SU-DHL-6 (cell line): ENCODE results near the gene ZNF280A.
A peak's percentile ranks its signal among the peaks of the same experiment; 100 is the strongest.
"Not testable (repeated sequence)": the region's sequence is repeated elsewhere in the genome, so short reads cannot be mapped to it uniquely, and the experiment has no call there.

Experiments
- H2AFZ ChIP-seq: fragments of 200-600 bp; sonication (generic); 2 replicates; pipeline ENCODE4 v1.6.1; 2014; ENCODE audit warnings: low read depth, mild to moderate bottlenecking, moderate library complexity, mixed read lengths, antibody characterized with exemption, low read length; ENCODE audit not compliant: severe bottlenecking
- H3F3A ChIP-seq: fragments of 200-600 bp; shearing (Covaris generic); 2 replicates; pipeline ENCODE4 v1.6.0; 2016; ENCODE audit warnings: antibody characterized with exemption, mild to moderate bottlenecking; ENCODE audit not compliant: insufficient read depth
- H3K27ac ChIP-seq: fragments of 200-600 bp; sonication (generic); 2 replicates; pipeline ENCODE4 v1.5.1; 2016; ENCODE audit warnings: low read depth, mild to moderate bottlenecking, low read length, moderate library complexity, mixed read lengths
- H3K27me3 ChIP-seq: fragments of 200-600 bp; sonication (generic), shearing (Covaris generic); 2 replicates; pipeline ENCODE4 v1.6.0; 2014; ENCODE audit warnings: mild to moderate bottlenecking, low read length
- H3K36me3 ChIP-seq: fragments of 200-600 bp; sonication (generic); 2 replicates; pipeline ENCODE4 v1.6.1; 2014; ENCODE audit warnings: mild to moderate bottlenecking, low read length, mixed read lengths
- H3K4me2 ChIP-seq: fragments of 300-600, 200-600 bp; shearing (Covaris generic), sonication (generic); 2 replicates; pipeline ENCODE4 v1.6.0; 2014; ENCODE audit warnings: low read length, low read depth, mild to moderate bottlenecking; ENCODE audit not compliant: poor library complexity, severe bottlenecking
- H3K4me3 ChIP-seq: fragments of 200-600 bp; sonication (generic); 2 replicates; pipeline ENCODE4 v1.5.1; 2014; ENCODE audit warnings: antibody characterized with exemption, low read length, mild to moderate bottlenecking, mixed read lengths; ENCODE audit not compliant: insufficient read depth, poor library complexity, severe bottlenecking
- H3K79me2 ChIP-seq: fragments of 200-600 bp; sonication (generic); 2 replicates; pipeline ENCODE4 v1.6.1; 2014; ENCODE audit warnings: mild to moderate bottlenecking, low read length, moderate library complexity; ENCODE audit not compliant: insufficient read depth
- H3K9ac ChIP-seq: fragments of 200-600 bp; sonication (generic); 2 replicates; pipeline ENCODE4 v1.7.0; 2014; ENCODE audit warnings: mild to moderate bottlenecking, low read length
- H3K9me2 ChIP-seq: fragments of 200-600 bp; sonication (generic); replicated peaks from 2 replicates; pipeline ENCODE4 v1.6.1; 2014; ENCODE audit warnings: low read length; ENCODE audit not compliant: insufficient read depth
- H3K9me3 ChIP-seq: fragments of 200-600 bp; sonication (generic); 2 replicates; pipeline ENCODE4 v1.6.1; 2014; ENCODE audit warnings: low read length, mixed read lengths; ENCODE audit not compliant: insufficient read depth
- H4K20me1 ChIP-seq: fragments of 200-600 bp; sonication (generic); 2 replicates; pipeline ENCODE4 v1.6.1; 2014; ENCODE audit warnings: low read depth, mild to moderate bottlenecking, antibody characterized with exemption, low read length, moderate library complexity, mixed read lengths
- EZH2phosphoT487 ChIP-seq: fragments of 200-600 bp; sonication (generic), shearing (Covaris generic); conservative IDR thresholded peaks from 2 replicates; pipeline ENCODE4 v1.6.1; 2018; ENCODE audit warnings: mild to moderate bottlenecking, antibody characterized with exemption, low read length, moderate library complexity, mixed read lengths
- TF ChIP-seq, protein P1 (sequence below): fragments of 200-600 bp; sonication (generic); IDR thresholded peaks from one replicate; pipeline ENCODE4 v1.5.1; 2017; ENCODE audit warnings: antibody characterized with exemption, mild to moderate bottlenecking, low read length, moderate library complexity; ENCODE audit not compliant: insufficient read depth, poor library complexity, severe bottlenecking

Gene ZNF280A

GRCh38 chr22:22507743-22508273 lies 12.3 kb downstream of the ZNF280A start:
- Histone ChIP-seq H3K36me3 (no peaks in the 10 kb centered on the region), H3K9me2 (no peaks in the 10 kb centered on the region), H3F3A (no peaks in the 10 kb centered on the region), H2AFZ (peak overlapping the region; percentile 89), H3K4me3 (peak overlapping the region; percentile 77), H3K27me3 (no peaks in the 10 kb centered on the region), H3K4me2 (peak overlapping the region; percentile 81), H3K79me2 (peaks cover 6% of the 10 kb centered on the region; the same call in 1 of the 2 replicates), H3K9me3 (no peaks in the 10 kb centered on the region), H4K20me1 (no peaks in the 10 kb centered on the region), H3K27ac (no peak overlapping the region), H3K9ac (peak overlapping the region; percentile 79)
- TF ChIP-seq, protein P1, sequence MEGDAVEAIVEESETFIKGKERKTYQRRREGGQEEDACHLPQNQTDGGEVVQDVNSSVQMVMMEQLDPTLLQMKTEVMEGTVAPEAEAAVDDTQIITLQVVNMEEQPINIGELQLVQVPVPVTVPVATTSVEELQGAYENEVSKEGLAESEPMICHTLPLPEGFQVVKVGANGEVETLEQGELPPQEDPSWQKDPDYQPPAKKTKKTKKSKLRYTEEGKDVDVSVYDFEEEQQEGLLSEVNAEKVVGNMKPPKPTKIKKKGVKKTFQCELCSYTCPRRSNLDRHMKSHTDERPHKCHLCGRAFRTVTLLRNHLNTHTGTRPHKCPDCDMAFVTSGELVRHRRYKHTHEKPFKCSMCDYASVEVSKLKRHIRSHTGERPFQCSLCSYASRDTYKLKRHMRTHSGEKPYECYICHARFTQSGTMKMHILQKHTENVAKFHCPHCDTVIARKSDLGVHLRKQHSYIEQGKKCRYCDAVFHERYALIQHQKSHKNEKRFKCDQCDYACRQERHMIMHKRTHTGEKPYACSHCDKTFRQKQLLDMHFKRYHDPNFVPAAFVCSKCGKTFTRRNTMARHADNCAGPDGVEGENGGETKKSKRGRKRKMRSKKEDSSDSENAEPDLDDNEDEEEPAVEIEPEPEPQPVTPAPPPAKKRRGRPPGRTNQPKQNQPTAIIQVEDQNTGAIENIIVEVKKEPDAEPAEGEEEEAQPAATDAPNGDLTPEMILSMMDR = no peak
- no peak for TF ChIP-seq EZH2phosphoT487

GRCh38 chr22:22506736-22507135 lies 13.3 kb downstream of the ZNF280A start:
- H3K9me2 ChIP-seq = no peaks in the 10 kb centered on the region
- no peaks in the 10 kb centered on the region for H4K20me1 ChIP-seq
- no peaks in the 10 kb centered on the region for H3K27me3 ChIP-seq
- TF ChIP-seq, protein P1 = no peak
- no peak for TF ChIP-seq EZH2phosphoT487
- no peak overlapping the region for H3K4me2 ChIP-seq
- peaks cover 6% of the 10 kb centered on the region; the same call in 1 of the 2 replicates for H3K79me2 ChIP-seq
- no peak overlapping the region for H3K4me3 ChIP-seq
- H3K9me3 ChIP-seq = no peaks in the 10 kb centered on the region
- H2AFZ ChIP-seq = no peak overlapping the region
- no peaks in the 10 kb centered on the region for H3F3A ChIP-seq
- H3K36me3 ChIP-seq = no peaks in the 10 kb centered on the region
- H3K27ac ChIP-seq = no peak overlapping the region
- H3K9ac ChIP-seq = no peak overlapping the region

DNA sequence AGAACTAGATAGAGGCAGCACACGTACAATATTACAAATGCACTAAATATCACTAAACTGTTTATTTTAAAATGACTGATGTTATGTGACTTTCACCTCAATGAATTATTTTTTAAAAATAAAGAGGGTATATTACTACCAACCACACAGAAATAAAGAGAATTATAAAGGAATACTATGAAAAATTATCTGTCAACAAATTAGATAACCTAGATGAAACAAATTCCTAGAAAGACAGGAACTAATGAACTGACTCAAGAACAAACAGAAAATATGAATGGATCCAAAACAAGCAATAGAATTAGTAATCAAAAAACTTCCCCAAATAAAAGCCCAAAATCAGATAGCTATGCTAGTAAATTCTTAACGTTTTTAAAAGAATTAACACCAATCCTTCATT lies 21.8 kb downstream of the ZNF280A start:
- Histone ChIP-seq H3K36me3 (no peaks in the 10 kb centered on the region), H3K9ac (no peak overlapping the region), H3K27me3 (no peaks in the 10 kb centered on the region), H3K4me2 (no peak overlapping the region), H3K79me2 (0 out of 2 replicates have a peak, but pooled peaks cover 4% of the 10 kb centered on the region), H3K27ac (no peak overlapping the region), H4K20me1 (no peaks in the 10 kb centered on the region), H3F3A (no peaks in the 10 kb centered on the region), H2AFZ (no peak overlapping the region), H3K4me3 (no peak overlapping the region), H3K9me3 (no peaks in the 10 kb centered on the region), H3K9me2 (no peaks in the 10 kb centered on the region)
- TF ChIP-seq, protein P1 = no peak
- no peak for TF ChIP-seq EZH2phosphoT487

- not testable (repeated sequence) for H3K4me2 ChIP-seq, H3K27ac ChIP-seq, H4K20me1 ChIP-seq, H3K36me3 ChIP-seq, H3K27me3 ChIP-seq, H3F3A ChIP-seq, H3K9me3 ChIP-seq, H3K9me2 ChIP-seq, H3K79me2 ChIP-seq, H2AFZ ChIP-seq, H3K9ac ChIP-seq, H3K4me3 ChIP-seq
These were observed 28.5 kb downstream of the ZNF280A start for GRCh38 chr22:22491589-22491988.
